AG09309 (cell line): Measurements from ENCODE around the gene TMEM154.

Source experiments
- DNase-seq: peaks from one replicate; pipeline ENCODE4 v3.0.0-alpha.2; 2010; ENCODE audit warnings: low read depth
- H3K4me3 ChIP-seq: 2 replicates; pipeline ENCODE4 v1.5.1; 2011; ENCODE audit warnings: mild to moderate bottlenecking, low read depth, low read length, moderate library complexity; ENCODE audit not compliant: control insufficient read depth
- TF ChIP-seq, protein P1 (sequence below): IDR thresholded peaks from 2 replicates; pipeline ENCODE4 v1.5.1; 2011; ENCODE audit warnings: mild to moderate bottlenecking, low read depth, low read length, inconsistent platforms; ENCODE audit not compliant: insufficient read depth, control insufficient read depth; ENCODE audit errors: missing control alignments

TMEM154 gene

GRCh38 chr4:152708361-152708760 lies 28.6 kb upstream of the TMEM154 start:
- no peak overlapping the region for H3K4me3 ChIP-seq
- TF ChIP-seq, protein P1, sequence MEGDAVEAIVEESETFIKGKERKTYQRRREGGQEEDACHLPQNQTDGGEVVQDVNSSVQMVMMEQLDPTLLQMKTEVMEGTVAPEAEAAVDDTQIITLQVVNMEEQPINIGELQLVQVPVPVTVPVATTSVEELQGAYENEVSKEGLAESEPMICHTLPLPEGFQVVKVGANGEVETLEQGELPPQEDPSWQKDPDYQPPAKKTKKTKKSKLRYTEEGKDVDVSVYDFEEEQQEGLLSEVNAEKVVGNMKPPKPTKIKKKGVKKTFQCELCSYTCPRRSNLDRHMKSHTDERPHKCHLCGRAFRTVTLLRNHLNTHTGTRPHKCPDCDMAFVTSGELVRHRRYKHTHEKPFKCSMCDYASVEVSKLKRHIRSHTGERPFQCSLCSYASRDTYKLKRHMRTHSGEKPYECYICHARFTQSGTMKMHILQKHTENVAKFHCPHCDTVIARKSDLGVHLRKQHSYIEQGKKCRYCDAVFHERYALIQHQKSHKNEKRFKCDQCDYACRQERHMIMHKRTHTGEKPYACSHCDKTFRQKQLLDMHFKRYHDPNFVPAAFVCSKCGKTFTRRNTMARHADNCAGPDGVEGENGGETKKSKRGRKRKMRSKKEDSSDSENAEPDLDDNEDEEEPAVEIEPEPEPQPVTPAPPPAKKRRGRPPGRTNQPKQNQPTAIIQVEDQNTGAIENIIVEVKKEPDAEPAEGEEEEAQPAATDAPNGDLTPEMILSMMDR, result no peak
- no peak for DNase-seq

GRCh38 chr4:152707632-152708031 lies 27.8 kb upstream of the TMEM154 start:
- DNase-seq, result no peak
- H3K4me3 ChIP-seq, result no peak overlapping the region
- TF ChIP-seq, protein P1, result no peak

DNA sequence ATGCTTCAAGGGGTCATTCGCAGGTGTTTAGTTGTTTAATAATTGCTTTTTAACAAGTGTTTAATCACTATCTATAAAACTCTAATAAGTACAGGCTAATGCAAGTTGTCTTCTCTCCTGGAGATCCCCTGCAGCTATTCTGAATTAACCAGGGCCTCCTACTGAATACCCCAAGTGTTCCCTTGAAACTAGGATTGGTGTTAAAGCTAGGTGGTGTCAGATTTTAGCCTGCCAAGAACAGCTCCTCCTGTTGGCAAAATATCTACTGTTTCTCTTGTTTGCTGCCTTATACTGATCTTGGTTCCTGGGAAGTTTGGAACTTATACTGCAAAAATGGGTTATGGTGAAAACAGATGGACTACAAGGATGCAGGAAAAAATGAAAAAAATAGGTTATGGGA lies 26.1 kb upstream of the TMEM154 start:
- DNase-seq, result no peak
- H3K4me3 ChIP-seq, result no peak overlapping the region
- TF ChIP-seq, protein P1, result no peak

GRCh38 chr4:152704788-152705187 lies 25.0 kb upstream of the TMEM154 start:
- H3K4me3 ChIP-seq, result no peak overlapping the region
- TF ChIP-seq, protein P1, result no peak
- no peak for DNase-seq

DNA sequence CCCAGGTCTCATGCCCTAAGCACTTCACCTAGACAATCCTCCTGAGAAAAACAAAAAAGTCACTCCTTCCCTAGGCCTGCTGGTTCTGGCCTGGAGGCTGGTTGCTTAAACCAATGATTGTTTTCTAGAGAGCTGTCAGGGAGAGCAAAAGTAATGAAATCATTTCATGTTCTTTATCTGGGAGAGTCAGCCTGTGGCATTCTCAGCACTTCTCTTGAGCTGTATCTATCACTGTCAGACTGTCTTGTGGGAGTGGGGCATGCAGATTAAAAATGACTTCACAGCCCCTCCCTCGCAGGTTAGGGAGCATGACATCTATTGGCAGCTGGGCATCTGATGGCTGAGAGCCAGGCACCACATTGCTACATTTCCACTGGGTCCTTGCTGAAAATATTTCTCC lies 20.4 kb upstream of the TMEM154 start:
- no peak for DNase-seq
- TF ChIP-seq, protein P1, result no peak
- H3K4me3 ChIP-seq, result no peak overlapping the region

DNA sequence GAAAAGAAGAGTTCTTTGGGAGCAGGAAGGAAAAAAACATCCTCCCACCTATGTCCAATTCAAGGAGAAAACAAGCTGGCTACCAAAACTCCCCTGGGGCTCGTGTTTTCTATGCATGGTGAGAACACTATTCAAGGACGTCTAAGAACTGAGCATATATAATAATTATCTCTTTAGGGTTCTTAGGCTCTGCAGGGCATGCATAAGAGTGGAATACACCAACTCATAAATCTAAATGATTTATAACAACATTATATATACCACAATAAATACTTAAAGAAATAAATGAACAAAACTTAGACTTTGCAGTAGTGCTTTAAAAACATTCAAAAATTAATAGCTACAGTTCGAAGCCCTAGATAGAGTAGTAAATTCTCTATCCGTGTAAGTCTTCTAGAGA lies 19.5 kb upstream of the TMEM154 start:
- TF ChIP-seq, protein P1, result no peak
- no peak overlapping the region for H3K4me3 ChIP-seq
- no peak for DNase-seq

- no peak overlapping the region for H3K4me3 ChIP-seq
- no peak for DNase-seq
- TF ChIP-seq, protein P1, result no peak
Measured at GRCh38 chr4:152698089-152698499, 18.3 kb upstream of the TMEM154 start.
